T47D (cell line): ENCODE data around the gene HLF.

Experiments used
- DNase-seq, 2 experiments: peaks; one replicate each; pipeline versions ENCODE4 v3.0.0 to v3.0.0-alpha.2; 2011 to 2012; ENCODE audit warnings: low read depth in 1 of 2, low spot score in 1 of 2
- JUND ChIP-seq: IDR thresholded peaks from 2 replicates; pipeline ENCODE4 v1.6.1; 2012; ENCODE audit warnings: low read depth
- in situ Hi-C: cut with HindIII; loops from 2 replicates; pipeline ENCODE4 v1.10.0; 2016; ENCODE audit warnings: low sequenced_read_pairs, low pct_unique_long_range_greater_than_20kb

Gene HLF

GRCh38 chr17:55343900-55344513, 79.2 kb downstream of the HLF start:
- in situ Hi-C loops, result no loop called here
- no peak for DNase-seq
- no peak for TF ChIP-seq JUND

GRCh38 chr17:55344514-55344997, 79.8 kb downstream of the HLF start:
- TF ChIP-seq JUND, result peak; percentile 65
- peak; percentile 18 to 75 for DNase-seq
- in situ Hi-C loops, result no loop called here

GRCh38 chr17:55345132-55345531, 80.4 kb downstream of the HLF start:
- DNase-seq, result no peak
- in situ Hi-C loops, result no loop called here
- TF ChIP-seq JUND, result no peak

DNA sequence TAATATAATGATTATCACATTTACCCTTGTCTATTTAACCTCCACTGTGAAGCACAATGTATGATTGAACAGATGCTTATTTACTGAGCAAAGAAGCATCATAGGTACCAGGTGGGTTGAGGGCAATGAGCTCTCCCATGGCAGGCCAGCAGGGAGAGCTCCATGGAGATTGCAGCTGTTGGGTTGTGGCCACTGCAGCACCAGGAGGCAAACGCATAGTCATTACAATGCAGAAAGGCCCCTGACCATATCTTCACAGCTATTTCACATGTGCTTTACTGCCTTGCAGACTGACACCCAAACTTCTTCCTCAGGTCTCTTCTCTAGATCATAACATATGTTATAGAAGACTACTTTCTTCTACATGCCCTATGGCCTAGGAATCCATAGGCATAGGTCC, 81.9 kb downstream of the HLF start:
- TF ChIP-seq JUND, result no peak
- in situ Hi-C loops, result no loop called here
- DNase-seq, result no peak

DNA sequence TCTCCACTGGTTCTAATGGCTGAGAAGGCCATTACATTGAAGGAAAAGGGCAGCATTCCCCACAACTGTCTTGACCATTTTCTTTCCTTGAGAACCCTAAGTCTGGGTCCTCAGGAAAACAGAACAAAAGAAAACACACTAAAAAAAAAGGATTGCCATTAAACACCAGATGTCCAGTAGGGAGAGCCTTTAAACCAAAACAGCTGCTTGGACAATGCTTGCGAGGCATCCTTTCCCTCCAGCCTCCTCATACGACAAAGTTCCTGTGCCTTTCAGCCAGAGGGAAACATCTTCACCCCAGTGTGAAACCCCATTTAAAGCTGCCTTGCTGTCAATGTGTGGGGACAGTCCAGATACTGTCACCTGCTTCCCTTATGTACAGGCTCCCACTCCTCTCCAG, 82.6 kb downstream of the HLF start:
- no peak for DNase-seq
- in situ Hi-C loops, result no loop called here
- TF ChIP-seq JUND, result no peak

DNA sequence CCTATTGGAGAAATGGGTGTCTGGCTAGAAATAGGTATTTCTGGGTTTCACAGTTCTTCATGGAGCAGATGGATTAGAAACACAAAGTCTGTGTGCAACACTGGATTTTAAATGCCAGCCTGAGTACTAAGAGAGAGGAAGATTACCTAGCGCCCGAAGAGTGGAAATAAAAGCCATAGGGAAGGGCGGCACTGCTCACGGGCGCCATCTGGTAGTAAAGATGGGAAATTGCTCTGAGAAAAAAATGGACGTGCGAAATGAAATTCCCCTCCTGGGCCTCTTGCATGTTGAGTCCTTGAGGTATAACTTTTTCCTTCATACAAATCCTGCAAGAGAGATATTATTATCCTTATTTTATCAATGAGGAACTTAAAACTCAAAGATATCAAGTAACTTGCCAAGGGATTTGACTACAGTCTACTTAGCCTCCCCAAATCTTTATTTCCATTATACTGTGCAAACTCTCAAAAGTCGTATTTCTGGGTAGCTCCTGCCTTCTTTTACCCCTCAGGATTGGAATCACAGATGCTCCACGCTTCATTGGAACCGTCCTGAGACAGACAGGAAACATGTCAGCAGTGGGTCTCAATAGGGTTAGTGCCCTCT, 84.1 kb downstream of the HLF start:
- TF ChIP-seq JUND, result no peak
- DNase-seq, result peak in 1 of 2 experiments; percentile 73
- in situ Hi-C loops, result no loop called here

GRCh38 chr17:55350825-55351205, 86.1 kb downstream of the HLF start:
- TF ChIP-seq JUND, result no peak
- no peak for DNase-seq
- in situ Hi-C loops, result no loop called here

DNA sequence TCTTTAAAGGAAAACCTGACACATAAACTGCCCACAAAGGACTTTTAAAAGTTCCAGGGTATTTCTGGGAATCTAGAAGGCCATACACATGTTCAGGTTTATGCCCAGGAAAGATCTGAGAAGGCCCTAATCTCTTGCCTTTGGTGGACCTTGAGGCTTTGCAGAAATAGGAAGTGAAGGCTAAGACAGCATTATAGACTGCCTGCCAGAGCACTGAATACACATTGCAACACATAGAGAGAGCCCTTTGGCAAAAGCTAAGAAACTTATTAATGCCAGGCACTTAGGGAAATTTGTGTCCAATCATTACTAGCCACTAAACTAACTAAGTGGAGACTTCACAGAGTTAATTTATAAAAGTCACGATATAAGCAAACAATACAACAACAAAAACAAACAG, 86.5 kb downstream of the HLF start:
- DNase-seq, result no peak
- TF ChIP-seq JUND, result no peak
- in situ Hi-C loops, result no loop called here

GRCh38 chr17:55354010-55354409, 89.2 kb downstream of the HLF start:
- DNase-seq, result no peak
- TF ChIP-seq JUND, result no peak
- in situ Hi-C loops, result no loop called here

- no peak for TF ChIP-seq JUND
- in situ Hi-C loops, result no loop called here
- no peak for DNase-seq
These were observed 90.2 kb downstream of the HLF start for GRCh38 chr17:55354941-55355340.

DNA sequence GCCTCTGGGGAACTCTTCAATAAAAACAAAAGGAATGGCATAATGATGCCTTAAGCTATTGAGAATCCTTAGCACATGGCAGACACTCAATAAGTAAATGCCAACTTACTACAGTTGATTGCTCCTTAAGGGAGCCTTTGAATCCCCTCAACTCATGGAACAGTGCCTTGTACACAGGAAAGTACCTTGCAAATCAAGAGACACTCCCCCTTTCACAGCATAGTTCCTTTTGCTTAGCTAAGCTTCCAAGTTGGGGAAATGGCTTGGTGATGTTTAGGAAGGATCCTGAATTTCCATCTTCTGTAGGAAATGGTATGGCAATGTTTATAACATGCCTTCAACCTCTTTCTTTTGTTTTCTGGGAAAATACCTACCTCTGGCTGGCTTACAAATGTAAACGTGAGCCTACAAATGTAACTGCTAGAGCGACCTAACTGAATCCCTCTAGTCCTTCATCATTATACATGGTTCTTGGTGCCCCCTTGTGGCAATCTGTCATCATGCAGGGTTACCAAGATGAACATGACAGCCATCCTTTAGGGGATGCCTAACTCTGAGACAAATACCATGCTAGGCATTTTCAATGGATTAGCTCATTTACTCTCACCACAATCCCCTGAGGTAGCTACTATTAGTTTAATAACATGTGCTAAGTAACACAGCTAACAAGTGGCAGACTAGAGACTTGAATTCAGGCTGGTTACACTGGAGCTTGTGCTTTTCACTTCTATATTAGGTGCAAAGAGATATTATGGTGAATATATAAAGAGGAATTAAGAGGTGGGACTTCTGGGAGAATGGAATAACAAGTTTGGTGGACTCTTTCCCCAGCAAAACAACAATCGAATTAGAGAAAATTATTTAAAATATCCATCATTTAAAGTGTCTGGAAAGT, 91.9 kb downstream of the HLF start:
- DNase-seq, result peak; percentile 61 to 87
- in situ Hi-C loops, result no loop called here
- TF ChIP-seq JUND, result no peak

DNA sequence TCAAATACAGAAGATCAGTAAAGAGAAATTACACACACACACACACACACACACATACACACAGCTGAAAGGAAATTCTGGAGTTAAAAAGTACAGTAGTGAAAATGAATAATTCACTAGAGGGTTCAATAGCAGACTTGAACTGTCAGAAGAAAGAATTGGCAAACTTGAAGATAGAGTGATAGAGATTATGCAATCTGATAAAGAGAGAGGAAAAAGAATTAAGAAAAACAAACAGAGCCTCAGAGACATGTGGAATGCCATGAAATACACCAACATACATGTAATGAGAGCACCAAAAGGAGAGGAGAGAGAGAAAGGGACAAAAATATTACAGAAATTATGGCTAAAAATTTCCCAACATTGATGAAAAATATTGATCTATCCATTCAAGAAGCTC, 96.2 kb downstream of the HLF start:
- in situ Hi-C loops, result no loop called here
- no peak for TF ChIP-seq JUND

DNA sequence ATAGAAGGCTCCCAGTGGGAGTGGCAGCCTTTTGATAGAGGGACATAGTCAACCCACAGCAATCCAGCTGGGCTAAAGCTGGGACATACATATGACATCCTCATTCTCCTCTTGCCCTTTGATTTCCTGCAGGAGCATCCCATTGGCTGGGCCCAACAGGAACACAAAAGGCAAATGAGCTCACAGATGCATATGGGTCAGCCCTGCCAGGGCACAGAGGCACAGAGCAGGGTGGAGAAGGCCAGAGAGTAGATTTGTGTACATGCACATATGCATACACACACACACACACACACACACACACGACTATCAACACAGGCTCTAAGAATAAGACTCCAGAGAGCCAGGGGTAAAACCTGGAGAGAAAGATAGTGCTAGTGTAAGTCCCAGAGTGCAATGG, 98.3 kb downstream of the HLF start:
- no peak for DNase-seq
- no peak for TF ChIP-seq JUND
- in situ Hi-C loops, result no loop called here

More for the DNA sequence above, 96.2 kb downstream of the HLF start:
- no peak for DNase-seq
